GM12878 (cell line): ENCODE data around the gene CCL4. TPM values are rescaled to one million over a fixed set of nuclear protein-coding genes. Genes with fewer than 3 reads are reported as not detected.

ENCODE experiments used
- ATAC-seq: fragments of 200-7000 bp; cut with Tn5 transposase; 3 replicates; pipeline ENCODE4 v1.9.1; 2020; ENCODE audit warnings: mild to moderate bottlenecking, moderate library complexity
- BruUV-seq: library from RNA; stranded (reverse); fragments of 400-500 nt; replicated peaks from 2 replicates; lab custom pipeline; 2021; lab: Mats Ljungman, UMichigan
- CTCF ChIA-PET: fragments of 300-600 bp; sonication (Branson Sonifier 250); formaldehyde crosslinking; extraction: SDS; loops from one replicate; lab custom pipeline; 2021; ENCODE audit warnings: inconsistent platforms; lab: Yijun Ruan, JAX
- POLR2A ChIA-PET: fragments of 350-600 bp; formaldehyde crosslinking; extraction: SDS; loops from one replicate; lab custom pipeline; 2021; ENCODE audit warnings: inconsistent platforms; lab: Charles Lee
- RAD21 ChIA-PET: fragments of 300-600 bp; sonication (Branson Sonifier 250); formaldehyde crosslinking; loops from one replicate; lab custom pipeline; 2023; ENCODE audit warnings: antibody characterized with exemption; ENCODE audit not compliant: unreplicated experiment; lab: Charles Lee
- SMC1A ChIA-PET: fragments of 300-600 bp; sonication (Branson Sonifier 250); formaldehyde crosslinking; loops from one replicate; lab custom pipeline; 2023; ENCODE audit not compliant: unreplicated experiment, uncharacterized antibody; lab: Charles Lee
- DNase-seq: peaks from one replicate; pipeline ENCODE4 v3.0.0-alpha.2; 2011; ENCODE audit warnings: low read depth, low spot score
- FAIRE-seq: peaks from 3 replicates; lab custom pipeline; 2011; peaks lifted over from hg19 to GRCh38; lab: Jason Lieb, UNC
- H2AFZ ChIP-seq: 2 replicates; pipeline ENCODE4 v1.6.0; 2011; ENCODE audit warnings: low read depth, low read length, control low read depth; ENCODE audit not compliant: control insufficient read depth
- H3K27ac ChIP-seq: 2 replicates; pipeline ENCODE4 v1.5.1; 2011; ENCODE audit warnings: control low read depth; ENCODE audit not compliant: control insufficient read depth, insufficient read depth
- H3K27me3 ChIP-seq, 2 experiments: replicated peaks in 1 of 2; 2 replicates each; pipeline versions ENCODE4 v1.6.0 to v1.6.1; 2011; ENCODE audit warnings: low read length in 1 of 2; ENCODE audit not compliant: control insufficient read depth in 2 of 2, insufficient read depth in 2 of 2
- H3K36me3 ChIP-seq, 2 experiments: 2 replicates each; pipeline ENCODE4 v1.5.1; 2011; ENCODE audit warnings: low read length in 1 of 2; ENCODE audit not compliant: control insufficient read depth in 2 of 2, insufficient read depth in 2 of 2
- H3K4me1 ChIP-seq: 2 replicates; pipeline ENCODE4 v1.6.1; 2011; ENCODE audit warnings: mild to moderate bottlenecking, low read length, moderate library complexity, mixed read lengths; ENCODE audit not compliant: control insufficient read depth, insufficient read depth
- H3K4me2 ChIP-seq: 2 replicates; pipeline ENCODE4 v1.6.0; 2011; ENCODE audit warnings: control low read depth; ENCODE audit not compliant: control insufficient read depth, insufficient read depth
- H3K4me3 ChIP-seq: fragments of 200-600 bp; sonication (generic); 2 replicates; pipeline ENCODE4 v1.5.1; 2016
- H3K79me2 ChIP-seq: 2 replicates; pipeline ENCODE4 v1.6.0; 2011; ENCODE audit warnings: low read length; ENCODE audit not compliant: control insufficient read depth, insufficient read depth
- H3K9ac ChIP-seq: 2 replicates; pipeline ENCODE4 v1.8.0; 2011; ENCODE audit warnings: low read length, control low read depth, mixed read lengths; ENCODE audit not compliant: control insufficient read depth, insufficient read depth
- H3K9me3 ChIP-seq: replicated peaks from 3 replicates; pipeline ENCODE4 v1.5.1; 2011; ENCODE audit warnings: mild to moderate bottlenecking, low read length; ENCODE audit not compliant: control insufficient read depth, insufficient read depth
- H4K20me1 ChIP-seq: 2 replicates; pipeline ENCODE4 v1.6.0; 2011; ENCODE audit not compliant: control insufficient read depth, insufficient read depth
- BMI1 ChIP-seq: fragments of 450-650 bp; IDR thresholded peaks from 2 replicates; pipeline ENCODE4 v1.6.1; 2016; ENCODE audit warnings: mild to moderate bottlenecking, moderate library complexity, borderline replicate concordance
- EP300 ChIP-seq, 2 experiments: fragments of 150-350 bp in 1 of 2; IDR thresholded peaks; 2 replicates each; pipeline ENCODE4 v1.6.1; 2011 to 2012; ENCODE audit warnings: low read depth in 2 of 2, low read length in 2 of 2, borderline replicate concordance in 1 of 2, improper control_type of control experiment in 1 of 2, inconsistent platforms in 1 of 2; ENCODE audit not compliant: control insufficient read depth in 1 of 2
- IKZF1 ChIP-seq: fragments of 450-650 bp; conservative IDR thresholded peaks from 2 replicates; pipeline ENCODE4 v1.6.1; 2017; ENCODE audit warnings: antibody characterized with exemption, mild to moderate bottlenecking
- IKZF2 ChIP-seq, 2 experiments: fragments of 450-650 bp; IDR thresholded peaks; 2 replicates each; pipeline ENCODE4 v1.6.1; 2017; ENCODE audit warnings: mild to moderate bottlenecking in 2 of 2, moderate library complexity in 2 of 2
- MEF2A ChIP-seq: IDR thresholded peaks from 2 replicates; pipeline ENCODE4 v1.6.1; 2011; ENCODE audit warnings: low read depth, mild to moderate bottlenecking, low read length, moderate library complexity; ENCODE audit not compliant: insufficient read depth
- MEF2B ChIP-seq: fragments of 450-650 bp; IDR thresholded peaks from 2 replicates; pipeline ENCODE4 v1.6.1; 2018; ENCODE audit warnings: mild to moderate bottlenecking, moderate library complexity; ENCODE audit not compliant: partially characterized antibody, poor library complexity, severe bottlenecking
- MTA2 ChIP-seq: fragments of 450-650 bp; IDR thresholded peaks from 2 replicates; pipeline ENCODE4 v1.6.1; 2016; ENCODE audit warnings: low read depth, mild to moderate bottlenecking, moderate library complexity
- NR2F1 ChIP-seq: fragments of 450-650 bp; conservative IDR thresholded peaks from 2 replicates; pipeline ENCODE4 v1.6.1; 2017; ENCODE audit warnings: mild to moderate bottlenecking
- RFX5 ChIP-seq: IDR thresholded peaks from 2 replicates; pipeline ENCODE4 v1.6.1; 2011; ENCODE audit warnings: low read depth, low read length, improper control_type of control experiment
- RUNX3 ChIP-seq: IDR thresholded peaks from 2 replicates; pipeline ENCODE4 v1.6.1; 2012; ENCODE audit warnings: low read length, inconsistent platforms
- SPI1 ChIP-seq: IDR thresholded peaks from 2 replicates; pipeline ENCODE4 v1.6.1; 2011; ENCODE audit warnings: low read depth, mild to moderate bottlenecking, low read length, moderate library complexity, borderline replicate concordance; ENCODE audit not compliant: insufficient read depth
- SUPT20H ChIP-seq: IDR thresholded peaks from 2 replicates; pipeline ENCODE4 v1.6.1; 2011; ENCODE audit warnings: low read depth, mild to moderate bottlenecking, low read length, moderate library complexity, borderline replicate concordance; ENCODE audit not compliant: control insufficient read depth
- YBX1 ChIP-seq: fragments of 450-650 bp; IDR thresholded peaks from 2 replicates; pipeline ENCODE4 v1.6.1; 2016; ENCODE audit warnings: antibody characterized with exemption
- WGBS: methylation state at CpG from one replicate; pipeline ENCODE4 v1.1.6; 2016; ENCODE audit warnings: low lambda C conversion rate; ENCODE audit not compliant: insufficient replicate concordance, insufficient coverage; ENCODE audit errors: missing lambda C conversion rate; 5-methylcytosine and 5-hydroxymethylcytosine counted together
- in situ Hi-C: fragments of 300-500 bp; cut with MboI; formaldehyde crosslinking; loops from 9 replicates; pipeline ENCODE4 v1.14.3; 2018; ENCODE audit warnings: mixed read lengths
- intact Hi-C: fragments of 100-400 bp; cut with micrococcal nuclease; formaldehyde crosslinking; loops from one replicate; pipeline ENCODE4 v1.14.2; 2022; ENCODE audit not compliant: unreplicated experiment
- polyA plus RNA-seq, 11 experiments: library from polyadenylated mRNA; depleted of rRNA in 4 of 11; unstranded in 6 of 11; stranded (reverse) in 5 of 11; fragments of >200 nt; fragmentation: Nextera tagmentation in 4 of 11; fragmentation: Illumina TruSeq in 1 of 11; extraction: Ambion mirVana in 4 of 11; extraction: Trizol in 1 of 11; gene quantifications; 1 replicate in 1 of 11; 2 replicates in 10 of 11; pipeline versions ENCODE4 v1.2.1 to v1.2.3, GENCODE V29; 2011 to 2016; ENCODE audit warnings: inconsistent platforms in 2 of 11, missing spikeins in 2 of 11, low read depth in 1 of 11
- total RNA-seq, 4 experiments: library from RNA; depleted of rRNA in 3 of 4; stranded (reverse); fragments of >200 nt in 3 of 4; fragmentation: Illumina TruSeq in 1 of 4; extraction: Trizol in 1 of 4; gene quantifications; 2 replicates each; pipeline versions ENCODE4 v1.2.1 to v1.2.3, GENCODE V29; 2013 to 2021
- TF ChIP-seq, protein P1 (sequence below): fragments of 450-650 bp; IDR thresholded peaks from 2 replicates; pipeline ENCODE4 v1.6.1; 2017; ENCODE audit warnings: low read depth, mild to moderate bottlenecking, moderate library complexity

Gene CCL4
- total and polyA plus RNA-seq, 10 of the 15 experiments (the other 5 are each of a cell fraction or from before 2014, with no cell fraction given) = 18.7 to 741 (median 79.4) TPM

DNA sequence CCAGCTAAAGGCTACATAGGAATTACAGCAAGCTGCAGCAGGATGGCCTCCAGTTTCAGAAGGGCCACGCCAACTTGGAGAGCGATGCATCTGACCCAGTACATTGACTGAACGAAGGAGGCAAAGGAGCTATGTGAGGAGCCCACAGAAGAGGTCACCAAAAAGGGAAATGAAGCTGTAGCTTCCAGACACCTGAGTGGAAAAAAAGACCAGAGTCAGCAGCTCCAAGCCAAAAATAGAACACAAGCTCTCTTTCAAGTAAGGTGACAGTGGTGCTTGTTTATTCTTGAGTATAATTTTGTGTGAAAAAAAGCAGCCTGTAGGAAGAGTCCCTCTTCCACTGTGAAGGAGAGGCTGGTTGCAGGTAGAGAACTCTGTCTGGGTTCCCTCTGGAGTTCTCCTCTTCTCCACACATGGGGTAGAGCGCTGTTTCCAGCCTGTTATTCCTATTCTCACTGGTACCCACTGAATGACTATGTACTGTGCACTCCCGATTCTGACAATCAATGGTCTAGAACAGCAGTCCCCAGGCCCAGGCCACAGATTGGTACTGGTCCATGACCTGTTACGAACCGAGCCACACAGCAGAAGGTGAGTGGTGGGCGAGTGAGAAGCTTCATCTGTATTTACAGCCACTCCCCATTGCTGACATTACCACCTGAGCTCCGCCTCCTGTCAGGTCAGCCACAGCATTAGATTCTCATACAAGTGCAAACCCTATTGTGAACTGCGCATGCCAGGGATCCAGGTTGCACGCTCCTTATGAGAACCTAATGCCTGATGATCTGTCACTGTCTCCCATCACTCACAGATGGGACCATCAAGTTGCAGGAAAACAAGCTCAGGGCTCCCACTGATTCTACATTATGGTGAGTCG, 15.1 kb downstream of the CCL4 start:
- intact Hi-C loops = no loop called here
- H3K27ac ChIP-seq = no peak overlapping the region
- peak overlapping the region; percentile 46; the same call in 1 of the 2 replicates for H3K4me2 ChIP-seq
- ChIA-PET RAD21 (interaction anchor here (0.6 to 4.3 kb wide), 15 partner anchors 10 to 143 kb away, joined by 3 to 36 read pairs (median 6); partner anchors contain the start of genes CCL3 and CCL4), SMC1A (interaction anchor here (0.7 to 9.0 kb wide), 15 partner anchors 9 to 143 kb away, joined by 3 to 128 read pairs (median 4); partner anchors contain the start of genes CCL3 and CCL4), CTCF (interaction anchor here (0.9 to 4.9 kb wide), 7 partner anchors 8 to 46 kb away, joined by 3 to 36 read pairs (median 7); partner anchors contain the start of gene CCL3), POLR2A (interaction anchor here (0.6 to 3.7 kb wide), 10 partner anchors 10 to 143 kb away, joined by 3 to 16 read pairs (median 4); partner anchors contain the start of genes CCL3 and CCL4)
- in situ Hi-C loops = no loop called here
- H3K4me1 ChIP-seq = peaks cover 18% of the 10 kb centered on the region
- TF ChIP-seq, protein P1, sequence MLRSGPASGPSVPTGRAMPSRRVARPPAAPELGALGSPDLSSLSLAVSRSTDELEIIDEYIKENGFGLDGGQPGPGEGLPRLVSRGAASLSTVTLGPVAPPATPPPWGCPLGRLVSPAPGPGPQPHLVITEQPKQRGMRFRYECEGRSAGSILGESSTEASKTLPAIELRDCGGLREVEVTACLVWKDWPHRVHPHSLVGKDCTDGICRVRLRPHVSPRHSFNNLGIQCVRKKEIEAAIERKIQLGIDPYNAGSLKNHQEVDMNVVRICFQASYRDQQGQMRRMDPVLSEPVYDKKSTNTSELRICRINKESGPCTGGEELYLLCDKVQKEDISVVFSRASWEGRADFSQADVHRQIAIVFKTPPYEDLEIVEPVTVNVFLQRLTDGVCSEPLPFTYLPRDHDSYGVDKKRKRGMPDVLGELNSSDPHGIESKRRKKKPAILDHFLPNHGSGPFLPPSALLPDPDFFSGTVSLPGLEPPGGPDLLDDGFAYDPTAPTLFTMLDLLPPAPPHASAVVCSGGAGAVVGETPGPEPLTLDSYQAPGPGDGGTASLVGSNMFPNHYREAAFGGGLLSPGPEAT = peak; percentile 40
- TF ChIP-seq SPI1 = 0 out of 2 replicates have a peak, but pooled peaks have one; percentile 20
- no peak for TF ChIP-seq YBX1
- TF ChIP-seq IKZF2 (IDR thresholded peaks at IDR 0.05) = peak; percentile 52 to 70; a peak in 2 of 4 replicates
- TF ChIP-seq EP300 (IDR thresholded peaks at IDR 0.05; ENCODE audit: borderline replicate concordance in 1 of 2, control insufficient read depth in 1 of 2, low read depth in 2 of 2, low read length in 2 of 2) = peak; percentile 25 to 35; a peak in 1 of 4 replicates
- 0 out of 2 replicates have a peak, but pooled peaks have one; percentile 14 for TF ChIP-seq NR2F1
- TF ChIP-seq MTA2 = 0 out of 2 replicates have a peak, but pooled peaks have one; percentile 34
- TF ChIP-seq IKZF1 = peak; percentile 58
- TF ChIP-seq MEF2A = 0 out of 2 replicates have a peak, but pooled peaks have one; percentile 27
- TF ChIP-seq MEF2B = peak; percentile 72
- no peak for TF ChIP-seq SUPT20H
- TF ChIP-seq BMI1 = 0 out of 2 replicates have a peak, but pooled peaks have one; percentile 14
- TF ChIP-seq RUNX3 = peak; percentile 25; the same call in 1 of the 2 replicates
- TF ChIP-seq RFX5 = no peak
- H3K4me3 ChIP-seq = no peak overlapping the region
- DNase-seq = no peak
- 88% methylated on average over 12 of the region's 12 CpGs for WGBS
- no peaks in the 10 kb centered on the region for H3K27me3 ChIP-seq
- ATAC-seq = peak; percentile 29
- no peak for FAIRE-seq
- no peak overlapping the region for H3K9ac ChIP-seq
- no peaks in the 10 kb centered on the region for H3K79me2 ChIP-seq
- H3K36me3 ChIP-seq = no peaks in the 10 kb centered on the region
- no peaks in the 10 kb centered on the region for H4K20me1 ChIP-seq
- no TSS peak for BruUV-seq
- no peak overlapping the region for H2AFZ ChIP-seq
- no peaks in the 10 kb centered on the region; the same call in 2 of the 3 replicates for H3K9me3 ChIP-seq
